K562 (cell line): ENCODE results near the gene SEC24C.

Experiments used
- CREB1 ChIP-seq, 2 experiments: sonication (generic) in 1 of 2; formaldehyde crosslinking in 1 of 2; IDR thresholded peaks; 2 replicates each; pipeline versions ENCODE4 v1.6.1 to v1.8.0; 2012 to 2022; ENCODE audit warnings: inconsistent platforms in 1 of 2, mild to moderate bottlenecking in 1 of 2, missing genetic modification reagents in 1 of 2, moderate library complexity in 1 of 2
- CTCF ChIP-seq, 3 experiments: IDR thresholded peaks in 2 of 3; conservative IDR thresholded peaks in 1 of 3; 2 replicates each; pipeline ENCODE4 v1.5.1; 2011 to 2012; ENCODE audit warnings: low read length in 3 of 3, mild to moderate bottlenecking in 3 of 3, control low read depth in 2 of 3, improper control_type of control experiment in 1 of 3, inconsistent platforms in 1 of 3, low read depth in 1 of 3, mixed read lengths in 1 of 3, moderate library complexity in 1 of 3; ENCODE audit not compliant: insufficient read depth in 2 of 3
- CTCFL ChIP-seq: IDR thresholded peaks from 2 replicates; pipeline ENCODE4 v1.6.1; 2011; ENCODE audit warnings: borderline replicate concordance, low read depth, mild to moderate bottlenecking, moderate library complexity, low read length; ENCODE audit not compliant: insufficient read depth, poor library complexity, severe bottlenecking
- NFIX ChIP-seq: fragments of 250-450 bp; sonication (Bioruptor Pico); IDR thresholded peaks from 2 replicates; pipeline ENCODE4 v1.4.0; 2020; ENCODE audit warnings: low read depth, mild to moderate bottlenecking, moderate library complexity
- NKRF ChIP-seq: fragments of 450-650 bp; IDR thresholded peaks from 2 replicates; pipeline ENCODE4 v1.6.1; 2016; ENCODE audit warnings: borderline replicate concordance
- POLR2AphosphoS5 ChIP-seq: IDR thresholded peaks from 2 replicates; pipeline ENCODE4 v1.6.1; 2011; ENCODE audit warnings: mild to moderate bottlenecking, low read depth, low read length, moderate library complexity; ENCODE audit not compliant: control insufficient read depth, insufficient read depth
- ZNF124 ChIP-seq: sonication (generic); formaldehyde crosslinking; IDR thresholded peaks from 2 replicates; pipeline ENCODE4 v1.8.1; 2022; ENCODE audit warnings: missing genetic modification reagents

- TF ChIP-seq CTCF (IDR thresholded peaks at IDR 0.05 in 2 of 3, conservative IDR thresholded peaks at IDR 0.05 in 1 of 3; ENCODE audit: insufficient read depth in 2 of 3, low read depth in 1 of 3, low read length in 3 of 3) = no peak
- TF ChIP-seq NKRF = no peak
- TF ChIP-seq ZNF124 (CRISPR knock-in tag) = no peak
- TF ChIP-seq NFIX (CRISPR knock-in tag) = no peak
- TF ChIP-seq CREB1 (IDR thresholded peaks at IDR 0.05) = no peak
- no peak for TF ChIP-seq CREB1 (CRISPR knock-in tag; IDR thresholded peaks at IDR 0.05)
- TF ChIP-seq POLR2AphosphoS5 = no peak
- TF ChIP-seq CTCFL = no peak
These were observed 17.6 kb downstream of the SEC24C start for GRCh38 chr10:73761781-73762180.
